ENCODE data around the gene COLEC11. TPM values are rescaled to one million over a fixed set of nuclear protein-coding genes. Genes with fewer than 3 reads are reported as not detected.
"Not testable (repeated sequence)": the region's sequence is repeated elsewhere in the genome, so short reads cannot be mapped to it uniquely, and the experiment has no call there.

Gene COLEC11
- polyA plus RNA-seq, 3 donors, result 1.5 to 3.0 (median 1.6) TPM

DNA sequence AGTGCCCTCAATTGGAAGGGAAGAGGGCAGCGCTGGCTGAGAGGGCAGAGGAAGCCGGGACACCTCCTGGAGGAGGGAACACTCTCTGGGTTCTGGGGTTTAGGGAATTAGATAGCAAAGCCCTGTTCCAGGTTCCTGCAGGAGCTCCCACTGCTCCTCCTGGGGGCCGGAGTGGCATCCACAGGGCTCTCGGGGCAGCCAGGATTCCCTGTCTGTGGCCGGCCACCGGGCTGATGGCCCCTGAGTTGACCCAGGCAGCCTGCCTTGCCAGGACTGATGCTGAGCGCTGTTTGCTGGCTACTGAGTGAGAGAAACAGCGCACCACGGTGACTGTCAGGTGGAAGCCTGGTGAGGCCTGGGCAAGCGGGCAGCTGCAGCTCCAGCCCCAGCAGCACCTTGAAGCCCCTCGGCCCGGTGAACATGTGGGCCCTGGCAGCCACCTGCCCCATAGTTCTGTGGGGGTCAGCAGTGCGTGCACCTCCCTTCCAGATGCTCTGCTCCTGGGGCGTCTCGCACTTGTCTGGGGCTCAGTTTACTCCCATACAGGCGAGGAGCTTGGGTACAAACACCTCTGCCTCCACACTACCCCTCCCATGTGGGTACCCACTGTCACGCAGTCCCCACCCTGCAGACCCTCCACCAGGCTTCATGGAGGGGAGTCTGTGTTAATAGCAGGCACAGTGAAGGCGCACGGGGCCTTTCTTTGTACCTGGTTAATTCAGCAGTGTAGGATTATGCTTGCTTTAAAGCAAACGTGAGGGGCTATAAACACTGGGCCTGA, 55.4 kb downstream of the COLEC11 start:
- DNase-seq (ENCODE audit: low read depth in 3 of 3, low spot score in 2 of 3), result no peak

DNA sequence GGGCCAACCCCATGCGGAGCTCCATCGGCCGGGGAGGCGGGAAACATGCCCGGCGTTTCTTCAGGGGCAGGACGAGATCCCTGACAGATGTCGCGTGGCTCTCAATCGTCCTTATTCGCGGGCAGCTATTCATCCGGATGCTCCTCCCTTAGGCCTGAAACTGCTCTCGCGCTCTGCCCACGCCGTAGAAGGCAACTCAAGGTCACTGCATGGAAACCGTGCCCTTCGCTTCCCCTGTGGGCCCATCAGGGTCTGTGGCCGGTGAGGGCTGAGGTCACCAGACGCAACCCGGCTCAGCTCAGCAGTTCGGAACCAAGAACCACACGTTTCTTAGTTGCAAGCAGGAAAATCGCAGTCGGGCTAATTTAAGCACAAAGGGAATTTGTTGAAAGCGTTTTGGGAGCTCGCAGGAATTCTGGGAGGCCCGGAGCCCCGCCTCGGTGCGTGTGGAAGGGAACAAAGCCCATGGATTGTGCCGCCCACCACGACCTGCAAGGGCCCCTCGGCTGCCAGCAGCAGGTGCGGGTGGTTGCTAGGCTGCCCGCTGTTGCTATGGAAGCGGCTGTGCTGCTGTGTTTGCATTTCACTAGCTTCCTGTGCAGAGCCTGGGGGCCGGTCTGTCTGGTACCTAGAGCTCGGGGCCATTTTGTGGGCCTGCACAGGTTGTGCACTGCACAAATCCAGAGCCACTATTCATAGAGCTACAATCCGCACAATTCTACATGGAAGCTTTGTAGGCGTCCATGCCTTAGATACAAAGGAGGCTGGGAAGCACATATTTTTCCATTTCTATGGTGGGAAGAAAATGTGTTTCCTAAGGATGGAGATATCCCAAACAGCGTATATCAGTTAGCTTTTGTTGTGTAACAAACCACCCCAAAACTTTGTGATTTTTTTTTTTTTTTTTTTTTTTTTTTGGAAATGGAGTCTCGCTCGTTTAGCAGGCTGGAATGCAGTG, 57.1 kb downstream of the COLEC11 start:
- peak in 2 of 3 donors; percentile 36 to 52 for DNase-seq (ENCODE audit: low read depth in 3 of 3, low spot score in 2 of 3)

DNA sequence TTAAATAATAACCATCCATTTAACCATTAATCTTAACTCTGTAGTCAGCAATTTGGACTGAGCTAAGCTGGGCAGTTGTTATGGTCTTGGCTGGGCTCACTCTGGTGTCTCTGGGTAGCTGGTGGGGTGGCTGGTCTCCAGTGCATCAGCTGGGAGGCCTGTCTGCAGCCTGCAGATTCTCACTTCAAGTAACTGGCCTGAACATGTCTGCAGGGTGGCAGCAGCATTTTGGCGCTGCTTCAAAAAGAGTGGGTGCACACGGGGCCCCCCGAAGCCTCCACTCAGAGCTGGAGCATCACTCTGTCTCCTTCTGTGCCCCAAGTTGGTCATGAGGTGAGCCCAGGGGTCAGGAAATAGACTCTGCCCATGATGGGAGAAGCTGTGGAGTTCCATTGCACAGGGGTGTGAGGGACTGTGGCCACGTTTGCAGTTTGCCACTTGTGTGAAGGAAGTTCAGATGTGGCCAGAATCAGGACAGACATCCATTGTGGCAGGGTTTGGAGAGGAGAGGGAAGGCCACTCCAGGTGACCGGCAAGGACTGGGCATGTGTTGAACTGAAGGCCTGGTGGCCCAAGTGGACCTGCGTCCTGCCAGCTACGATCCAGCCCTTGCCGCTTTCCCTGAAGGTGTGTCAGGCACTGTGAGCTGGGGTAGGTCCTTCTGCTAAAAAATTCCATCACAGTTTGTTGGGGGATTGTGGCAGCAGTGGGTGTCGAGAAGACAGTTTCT, 58.1 kb downstream of the COLEC11 start:
- DNase-seq (ENCODE audit: low read depth in 3 of 3, low spot score in 2 of 3), result no peak

DNA sequence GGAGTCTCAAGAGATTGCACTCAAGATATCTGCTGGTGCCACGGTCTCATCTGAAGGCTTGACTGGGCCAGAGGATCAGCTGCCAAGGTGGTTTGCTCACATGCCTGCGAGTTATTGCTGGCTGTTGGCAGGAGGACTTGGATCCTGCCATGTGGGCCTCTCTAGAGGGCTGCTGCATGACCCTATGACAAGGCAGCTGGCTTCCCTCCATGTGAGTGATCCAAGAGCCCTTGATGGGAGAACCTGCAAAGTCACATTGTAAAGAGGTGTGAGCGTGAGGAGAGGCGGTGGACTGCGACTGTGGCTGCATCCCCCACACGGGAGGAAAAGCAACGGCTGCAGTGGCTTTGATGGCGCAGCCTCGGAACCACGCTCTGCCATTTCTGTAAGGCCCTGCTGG, 59.1 kb downstream of the COLEC11 start:
- no peak for DNase-seq (ENCODE audit: low read depth in 3 of 3, low spot score in 2 of 3)

DNA sequence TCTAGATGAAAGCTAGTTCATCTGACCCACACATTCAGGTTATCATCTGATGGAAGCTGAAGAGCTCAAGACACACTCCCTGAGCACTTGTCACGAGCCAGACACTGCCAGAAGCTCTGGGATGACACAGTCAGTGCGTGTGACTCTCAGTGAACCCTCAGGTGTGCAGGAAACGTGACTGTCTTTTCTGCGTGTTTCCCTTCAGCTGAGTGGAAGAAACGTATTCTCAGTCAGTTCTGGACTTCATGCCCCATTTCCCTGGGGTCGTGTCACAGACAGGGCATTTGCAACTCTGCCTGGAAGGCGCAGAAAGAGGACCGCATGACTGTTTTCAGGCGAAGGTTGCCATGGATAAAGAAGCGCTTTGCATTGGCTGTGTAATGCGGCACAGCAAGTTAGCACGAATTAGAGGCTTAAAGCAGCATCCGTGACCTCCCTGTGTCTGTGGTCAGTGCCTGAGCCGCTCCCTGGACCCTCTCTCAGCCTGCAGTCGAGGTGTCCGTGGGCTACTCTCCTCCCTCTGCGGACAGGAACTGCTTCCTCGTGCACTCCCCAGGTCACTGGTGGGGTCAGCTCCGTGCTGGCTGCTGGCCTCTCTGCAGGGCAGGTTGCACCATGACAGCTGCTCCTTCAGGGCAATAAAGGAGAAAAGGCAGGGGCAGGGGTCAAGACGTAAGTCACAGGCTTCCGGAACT, 59.8 kb downstream of the COLEC11 start:
- no peak for DNase-seq (ENCODE audit: low read depth in 3 of 3, low spot score in 2 of 3)

DNA sequence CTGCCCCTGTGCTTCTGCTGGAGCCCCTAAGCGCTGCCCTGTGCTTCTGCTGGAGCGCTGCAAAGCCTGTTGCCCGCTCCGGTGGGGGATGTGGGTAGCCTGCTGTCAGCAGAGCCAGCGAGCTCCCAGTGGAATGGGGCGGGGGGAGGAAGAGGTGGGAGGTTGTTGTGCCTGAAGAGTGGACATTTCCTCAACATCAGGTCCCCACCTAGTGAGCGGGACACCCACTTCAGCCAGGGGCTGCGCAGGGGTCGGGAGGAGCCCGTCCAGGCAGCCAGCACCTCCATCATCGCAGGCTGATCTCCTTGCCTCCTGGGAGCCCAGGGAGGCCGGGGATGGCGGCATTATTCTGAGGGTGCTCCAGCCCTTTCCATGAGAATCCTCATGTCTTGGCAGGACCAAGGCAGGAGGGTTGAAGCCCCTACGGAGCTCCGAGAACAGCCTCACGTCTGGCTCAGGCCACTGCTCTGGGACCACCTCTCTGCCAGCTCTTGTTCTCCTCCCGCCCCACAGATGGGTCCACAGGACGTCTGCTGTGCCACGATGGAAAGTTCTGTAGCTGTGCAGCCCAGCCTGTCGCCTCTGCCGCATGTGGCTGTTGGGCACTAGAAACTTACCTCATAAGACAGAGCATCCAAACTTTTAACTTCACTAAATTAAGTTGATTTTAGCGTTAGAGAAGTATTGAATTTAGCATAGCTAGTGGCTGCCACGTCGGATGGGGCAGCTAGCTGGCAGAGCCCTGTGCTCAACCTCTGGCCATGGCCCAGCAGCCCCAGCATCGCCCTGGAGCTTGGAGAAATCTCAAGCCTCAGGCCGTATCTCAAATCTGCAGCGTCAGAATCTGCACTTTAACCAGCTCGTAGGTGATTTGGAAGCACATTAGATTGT, 61.2 kb downstream of the COLEC11 start:
- no peak for DNase-seq (ENCODE audit: low read depth in 3 of 3, low spot score in 2 of 3)

DNA sequence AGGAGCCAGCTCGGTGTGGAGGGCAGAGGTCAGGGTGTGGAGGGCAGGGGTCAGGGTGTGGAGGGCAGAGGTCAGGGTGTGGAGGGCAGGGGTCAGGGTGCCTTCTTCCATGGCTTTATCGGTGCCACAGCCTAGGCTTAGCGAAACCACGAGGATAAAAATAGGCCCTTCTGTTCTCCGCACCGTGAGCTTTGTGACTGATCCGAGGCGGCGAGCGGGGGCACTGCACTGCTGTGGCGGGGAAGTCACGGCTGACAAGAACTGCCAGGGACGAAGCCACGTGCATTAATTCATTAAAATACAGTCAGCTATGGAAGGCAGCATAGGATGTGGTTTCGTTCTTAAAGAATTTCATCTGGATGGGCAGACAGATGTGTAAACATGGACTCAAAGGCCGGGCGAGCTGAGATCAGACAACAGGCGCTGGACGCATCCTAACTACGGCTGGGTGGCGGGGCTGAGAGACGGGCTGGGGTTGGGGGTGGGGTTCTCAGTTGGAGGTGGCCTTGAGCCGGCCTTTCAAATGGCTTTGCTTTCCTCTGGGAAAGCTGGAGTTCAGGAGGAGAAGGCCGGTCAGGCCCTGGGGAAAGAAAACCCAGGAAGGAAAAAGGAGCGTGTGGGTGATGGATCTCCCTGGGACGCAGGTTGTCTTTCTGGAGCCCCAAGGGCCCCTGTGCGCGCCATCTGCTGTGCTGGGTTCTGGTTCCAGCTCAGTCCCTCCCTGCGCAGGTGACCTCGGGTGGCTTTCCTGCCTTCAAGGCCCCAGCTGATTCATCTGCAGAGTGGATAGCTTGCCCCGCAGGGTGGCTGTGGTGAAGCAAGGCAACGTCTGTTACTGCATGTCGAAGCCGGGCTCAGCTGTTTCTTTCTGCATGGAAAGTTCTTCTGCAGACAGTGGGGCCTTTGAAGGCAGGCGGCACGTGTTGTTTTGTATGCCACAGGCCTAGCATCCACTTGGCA, 62.1 kb downstream of the COLEC11 start:
- peak in 1 of 3 donors; percentile 21 for DNase-seq (ENCODE audit: low read depth in 3 of 3, low spot score in 2 of 3)

DNA sequence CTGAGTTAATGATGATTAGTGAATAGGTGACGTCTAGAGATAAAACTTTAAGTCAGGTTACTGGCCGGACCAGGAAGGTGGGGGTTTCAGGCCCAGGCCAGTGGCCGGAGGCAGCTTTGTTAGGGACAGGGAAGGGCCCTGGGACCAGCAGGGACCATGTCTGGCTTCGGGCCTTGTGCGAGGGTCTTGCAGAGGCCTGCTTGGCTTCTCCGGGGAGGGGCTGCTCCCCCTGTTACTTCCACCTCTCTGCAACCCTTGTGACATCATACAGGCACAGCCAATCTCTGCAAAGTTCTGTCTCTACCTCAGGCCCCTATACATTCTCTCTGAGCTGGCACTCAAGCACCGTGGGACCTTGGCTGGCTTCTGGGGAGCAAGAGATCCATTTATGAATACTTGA, 63.0 kb downstream of the COLEC11 start, which contains the start of gene ALLC:
Gene ALLC, plus strand, starts transcription at position 320 of the 400 bp plus-strand sequence. CDS start 12,958 bp downstream, outside the sequence.
- DNase-seq (ENCODE audit: low read depth in 3 of 3, low spot score in 2 of 3), result no peak

DNA sequence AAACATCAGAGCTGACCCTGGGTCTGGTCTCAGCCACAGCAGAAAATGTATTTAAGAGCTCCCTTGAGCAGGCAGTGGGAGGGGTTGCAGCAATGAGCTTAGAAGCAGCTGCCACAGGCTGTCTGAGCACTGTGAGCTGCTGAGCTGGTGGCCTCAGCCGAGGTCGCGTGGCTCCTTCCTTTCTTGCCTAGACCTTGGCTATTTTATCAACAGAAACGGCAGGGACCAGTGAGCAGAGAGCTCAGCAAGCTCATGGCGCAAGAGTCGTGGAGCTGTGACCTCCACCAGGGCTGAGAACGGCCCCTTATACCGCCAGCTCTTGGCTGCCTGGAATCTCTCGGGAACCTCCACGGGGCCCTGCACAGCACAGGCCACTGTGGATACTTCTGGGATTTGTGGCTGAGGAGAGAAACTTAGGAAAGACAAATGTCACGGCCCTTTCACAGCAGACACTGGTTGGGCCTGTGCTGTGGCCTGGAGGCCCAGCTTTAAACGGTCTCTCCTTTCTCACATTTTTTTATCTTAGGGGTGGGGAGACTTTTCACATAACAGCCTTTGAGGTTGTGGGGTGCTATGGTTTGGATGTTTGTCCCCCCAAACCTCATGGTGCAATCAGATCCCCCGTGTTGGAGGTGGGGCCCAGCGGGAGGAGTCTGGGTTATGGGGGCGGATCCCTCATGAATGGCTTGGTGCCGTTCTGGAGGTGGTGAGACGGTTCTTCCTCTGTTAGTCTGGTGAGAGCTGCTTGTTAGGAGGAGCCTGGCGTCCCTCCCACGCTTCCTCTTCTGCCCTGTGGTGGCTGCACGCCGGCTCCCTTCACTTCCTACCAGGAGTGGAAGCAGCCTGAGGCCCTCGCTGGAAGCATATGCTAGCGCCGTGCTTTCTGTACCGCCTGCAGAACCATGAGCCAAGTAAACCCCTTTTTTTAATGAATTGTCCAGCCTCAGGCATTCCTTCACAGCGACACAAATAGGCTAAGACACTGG, 64.8 kb downstream of the COLEC11 start:
- DNase-seq (ENCODE audit: low read depth in 3 of 3, low spot score in 2 of 3), result peak in 1 of 3 donors; percentile 19

DNA sequence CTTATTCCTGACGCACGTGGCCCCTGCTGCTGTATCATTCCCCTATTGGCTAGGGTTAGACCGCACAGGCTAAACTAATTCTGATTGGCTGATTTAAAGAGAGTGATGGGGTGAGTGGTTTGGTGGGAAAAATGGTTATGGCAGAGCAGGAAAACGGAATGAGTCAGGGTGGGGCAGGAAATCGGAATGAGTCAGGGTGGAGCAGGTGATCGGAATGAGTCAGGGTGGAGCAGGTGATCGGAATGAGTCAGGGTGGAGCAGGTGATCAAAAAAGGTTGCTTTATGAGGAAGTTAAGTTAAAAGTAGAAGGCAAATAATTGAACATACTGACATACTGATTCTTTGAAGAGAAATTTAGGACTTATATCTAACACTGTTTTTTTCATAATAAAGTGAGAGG, 65.7 kb downstream of the COLEC11 start:
- DNase-seq (ENCODE audit: low read depth in 3 of 3, low spot score in 2 of 3), result not testable (repeated sequence)

DNA sequence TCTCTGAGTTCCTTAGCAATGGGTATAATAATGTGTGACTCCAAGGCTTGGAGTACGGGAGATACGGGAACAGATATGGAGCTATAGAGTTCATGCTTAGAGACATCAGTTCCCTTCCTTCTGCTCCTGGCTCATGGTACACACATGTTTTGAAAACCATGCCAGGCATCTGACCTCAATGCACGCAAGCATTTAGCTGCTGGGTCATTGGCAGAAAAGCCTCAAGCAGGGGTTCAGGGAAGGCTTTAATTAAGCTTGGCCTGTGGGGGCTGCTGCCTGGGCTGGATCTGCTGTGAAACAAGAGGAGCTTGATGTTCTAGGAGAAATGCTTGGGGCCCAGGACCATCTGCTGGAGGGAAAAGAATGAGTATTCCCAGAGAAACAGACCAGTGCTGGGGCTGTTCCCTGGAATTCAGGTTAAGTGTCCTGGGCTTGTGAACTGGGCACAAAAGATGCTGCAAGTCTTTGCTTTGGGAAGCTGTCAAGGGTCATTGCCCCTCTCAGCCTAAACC, 66.3 kb downstream of the COLEC11 start:
- no peak for DNase-seq (ENCODE audit: low read depth in 3 of 3, low spot score in 2 of 3)

DNA sequence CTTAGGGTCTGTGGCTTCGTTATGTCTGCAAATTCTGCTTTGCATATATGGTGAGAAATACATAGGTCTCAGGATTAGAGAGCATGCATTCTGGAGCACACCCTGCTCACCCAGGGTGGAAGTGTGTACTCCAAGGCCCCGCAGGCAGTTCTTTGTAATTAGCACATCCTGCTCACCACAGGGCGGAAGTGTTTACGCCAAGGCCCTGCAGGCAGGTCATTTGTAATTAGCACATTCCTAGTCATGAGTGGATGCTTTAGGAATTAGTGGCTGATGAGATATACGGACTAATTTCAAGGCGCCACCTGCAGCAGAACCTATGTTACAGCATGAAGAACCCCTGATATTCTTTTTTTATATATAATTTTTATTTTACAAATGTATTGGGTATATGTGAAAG, 67.3 kb downstream of the COLEC11 start:
- no peak for DNase-seq (ENCODE audit: low read depth in 3 of 3, low spot score in 2 of 3)

DNA sequence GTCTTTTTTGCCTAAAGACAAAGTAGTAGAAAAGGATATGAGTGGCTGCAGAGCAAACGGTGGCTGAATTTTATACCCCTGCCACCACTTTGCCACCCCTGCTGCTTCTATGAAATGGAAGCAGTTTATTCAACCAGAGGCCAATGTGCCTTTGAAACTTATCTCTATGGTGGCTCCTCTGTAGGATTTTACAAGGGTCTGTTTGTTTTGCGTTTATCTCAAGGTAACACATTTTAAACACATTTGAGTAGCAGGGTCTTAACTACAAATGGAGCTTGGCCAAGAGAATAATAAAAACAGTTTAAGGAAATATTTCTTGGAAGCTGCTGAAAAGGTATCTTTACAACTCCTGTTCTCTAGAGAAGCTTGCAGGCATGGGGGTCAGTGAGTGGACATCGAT, 69.2 kb downstream of the COLEC11 start:
- DNase-seq (ENCODE audit: low read depth in 3 of 3, low spot score in 2 of 3), result no peak

DNA sequence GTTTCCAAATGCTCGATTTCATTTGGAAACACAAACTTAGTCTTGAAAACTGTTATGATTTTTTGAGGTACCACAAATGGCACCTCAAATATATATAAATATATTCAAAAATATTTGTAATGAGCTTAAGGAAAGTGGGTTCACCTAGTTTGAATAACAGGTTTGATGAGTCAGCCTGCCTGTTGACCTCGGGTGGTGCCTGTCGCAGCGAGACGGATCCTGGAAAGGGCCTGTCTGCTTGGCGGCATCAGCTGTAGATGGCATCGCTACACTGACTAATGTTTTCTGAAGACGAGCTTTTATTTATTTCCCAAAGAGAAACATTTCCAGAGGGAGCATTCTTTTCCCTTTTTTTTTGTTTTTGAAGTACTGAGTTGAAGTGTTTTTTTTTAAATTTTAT, 70.0 kb downstream of the COLEC11 start:
- DNase-seq (ENCODE audit: low read depth in 3 of 3, low spot score in 2 of 3), result no peak

DNA sequence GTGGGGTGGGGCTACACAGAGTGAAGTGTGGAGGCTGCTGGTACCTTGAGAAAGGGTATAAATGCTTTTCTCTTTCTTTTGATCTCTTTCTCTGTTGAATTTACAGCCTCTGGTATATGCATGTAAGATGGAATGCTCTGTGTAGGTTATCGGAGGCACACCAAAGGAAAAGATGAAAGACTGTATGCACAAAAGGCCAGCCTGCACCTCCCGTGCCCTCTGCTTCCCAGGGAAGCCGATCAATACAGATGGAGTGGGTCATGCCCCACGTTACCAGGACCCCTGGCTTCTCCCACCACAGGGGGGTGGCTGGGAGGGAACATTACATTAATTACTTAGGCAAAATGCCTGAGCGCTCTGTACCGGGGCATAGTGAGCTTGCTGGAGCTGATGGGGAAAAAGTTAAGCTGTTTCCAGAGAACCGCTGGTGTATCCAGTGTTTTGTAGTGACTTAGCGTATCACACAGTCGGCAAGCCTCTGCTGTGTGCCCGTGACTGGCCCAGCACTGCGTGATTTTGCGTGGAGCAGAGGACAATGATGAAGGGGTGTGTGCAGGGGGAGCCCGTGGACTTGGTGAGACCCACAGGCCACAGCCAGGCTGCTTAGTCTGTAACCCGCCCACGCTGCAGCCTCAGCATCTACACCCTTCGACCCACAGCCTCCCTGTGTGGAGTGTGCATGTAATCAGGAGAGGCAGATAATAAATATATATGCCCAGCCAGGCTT, 71.1 kb downstream of the COLEC11 start:
- DNase-seq (ENCODE audit: low read depth in 3 of 3, low spot score in 2 of 3), result no peak

DNA sequence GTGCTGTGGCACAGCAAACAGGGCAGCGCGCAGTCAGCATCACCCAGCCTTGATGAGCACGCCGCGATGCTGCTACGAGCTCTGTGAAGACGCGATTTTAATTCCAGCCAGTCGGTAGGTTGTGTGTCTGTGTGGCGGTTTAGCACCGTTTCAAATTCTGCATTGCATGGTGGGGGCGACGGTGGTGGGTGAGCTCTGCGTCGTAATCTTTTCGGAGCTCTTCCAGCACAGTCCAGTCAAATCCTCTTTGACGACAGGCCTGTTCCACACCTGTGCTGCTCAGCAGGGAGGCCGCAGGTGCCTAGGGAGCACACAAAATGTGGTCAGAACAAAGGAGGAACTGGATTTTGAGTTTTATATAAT, 71.7 kb downstream of the COLEC11 start:
- DNase-seq (ENCODE audit: low read depth in 3 of 3, low spot score in 2 of 3), result no peak

Data from right renal cortex interstitium (tissue), 3 donors.